ENCODE data around the gene NEDD4.

Gene NEDD4

GRCh38 chr15:55916666-55917409 lies 76.6 kb downstream of the NEDD4 start:
- TF ChIP-seq YY1 (IDR thresholded peaks at IDR 0.05; ENCODE audit: low read depth) (no peak), NFIC (IDR thresholded peaks at IDR 0.05) (no peak), ZBTB7A (IDR thresholded peaks at IDR 0.05; ENCODE audit: low read depth) (no peak), EP300 (IDR thresholded peaks at IDR 0.05; ENCODE audit: borderline replicate concordance) (no peak), CEBPB (IDR thresholded peaks at IDR 0.05) (no peak), MAX (IDR thresholded peaks at IDR 0.05) (no peak), USF1 (IDR thresholded peaks at IDR 0.05) (no peak), TAF1 (IDR thresholded peaks at IDR 0.05; ENCODE audit: low read depth) (no peak), CREB1 (IDR thresholded peaks at IDR 0.05; ENCODE audit: low read depth) (no peak)

GRCh38 chr15:55915876-55916567 lies 77.4 kb downstream of the NEDD4 start:
- TF ChIP-seq EP300 (IDR thresholded peaks at IDR 0.05; ENCODE audit: borderline replicate concordance) (no peak), REST (IDR thresholded peaks at IDR 0.05; ENCODE audit: low read depth) (no peak), CEBPB (IDR thresholded peaks at IDR 0.05) (no peak), MAX (IDR thresholded peaks at IDR 0.05) (no peak), TAF1 (IDR thresholded peaks at IDR 0.05; ENCODE audit: low read depth) (no peak), YY1 (IDR thresholded peaks at IDR 0.05; ENCODE audit: low read depth) (no peak), NFIC (IDR thresholded peaks at IDR 0.05) (no peak), USF1 (IDR thresholded peaks at IDR 0.05) (no peak), RAD21 (IDR thresholded peaks at IDR 0.05; ENCODE audit: low read depth) (no peak), EGR1 (IDR thresholded peaks at IDR 0.05) (no peak), FOXM1 (IDR thresholded peaks at IDR 0.05; ENCODE audit: borderline replicate concordance, low read depth) (no peak), CREB1 (IDR thresholded peaks at IDR 0.05; ENCODE audit: low read depth) (no peak), ZBTB7A (IDR thresholded peaks at IDR 0.05; ENCODE audit: low read depth) (no peak), TCF12 (IDR thresholded peaks at IDR 0.05; ENCODE audit: low read depth) (no peak), TEAD4 (IDR thresholded peaks at IDR 0.05) (no peak)

- no peak for TF ChIP-seq NFIC (IDR thresholded peaks at IDR 0.05)
- TF ChIP-seq YY1 (IDR thresholded peaks at IDR 0.05; ENCODE audit: low read depth): no peak
- no peak for TF ChIP-seq EP300 (IDR thresholded peaks at IDR 0.05; ENCODE audit: borderline replicate concordance)
- no peak for TF ChIP-seq TCF12 (IDR thresholded peaks at IDR 0.05; ENCODE audit: low read depth)
Observed at GRCh38 chr15:55915221-55915620, 78.2 kb downstream of the NEDD4 start.

- TF ChIP-seq CEBPB (IDR thresholded peaks at IDR 0.05): no peak
- TF ChIP-seq RAD21 (IDR thresholded peaks at IDR 0.05; ENCODE audit: low read depth): no peak
- no peak for TF ChIP-seq USF1 (IDR thresholded peaks at IDR 0.05)
- no peak for TF ChIP-seq TEAD4 (IDR thresholded peaks at IDR 0.05)
- no peak for TF ChIP-seq EGR1 (IDR thresholded peaks at IDR 0.05)
- TF ChIP-seq TCF12 (IDR thresholded peaks at IDR 0.05; ENCODE audit: low read depth): no peak
- TF ChIP-seq FOXM1 (IDR thresholded peaks at IDR 0.05; ENCODE audit: borderline replicate concordance, low read depth): no peak
- TF ChIP-seq NFIC (IDR thresholded peaks at IDR 0.05): no peak
- no peak for TF ChIP-seq TAF1 (IDR thresholded peaks at IDR 0.05; ENCODE audit: low read depth)
- no peak for TF ChIP-seq YY1 (IDR thresholded peaks at IDR 0.05; ENCODE audit: low read depth)
- TF ChIP-seq EP300 (IDR thresholded peaks at IDR 0.05; ENCODE audit: borderline replicate concordance): no peak
- no peak for TF ChIP-seq CREB1 (IDR thresholded peaks at IDR 0.05; ENCODE audit: low read depth)
- TF ChIP-seq REST (IDR thresholded peaks at IDR 0.05; ENCODE audit: low read depth): no peak
- no peak for TF ChIP-seq ZBTB7A (IDR thresholded peaks at IDR 0.05; ENCODE audit: low read depth)
Observed at GRCh38 chr15:55914446-55914845, 79.0 kb downstream of the NEDD4 start.

GRCh38 chr15:55912982-55913381 lies 80.4 kb downstream of the NEDD4 start:
- TF ChIP-seq REST (IDR thresholded peaks at IDR 0.05; ENCODE audit: low read depth) (no peak), TCF12 (IDR thresholded peaks at IDR 0.05; ENCODE audit: low read depth) (no peak), EP300 (IDR thresholded peaks at IDR 0.05; ENCODE audit: borderline replicate concordance) (no peak), TAF1 (IDR thresholded peaks at IDR 0.05; ENCODE audit: low read depth) (no peak), CEBPB (IDR thresholded peaks at IDR 0.05) (no peak)

Measured in Ishikawa (cell line).